AG09309 (cell line): Measurements from ENCODE around the gene OSBPL6.

Experiments
- DNase-seq: peaks from one replicate; pipeline ENCODE4 v3.0.0-alpha.2; 2010; ENCODE audit warnings: low read depth
- H3K4me3 ChIP-seq: 2 replicates; pipeline ENCODE4 v1.5.1; 2011; ENCODE audit warnings: mild to moderate bottlenecking, low read depth, low read length, moderate library complexity; ENCODE audit not compliant: control insufficient read depth
- CTCF ChIP-seq: IDR thresholded peaks from 2 replicates; pipeline ENCODE4 v1.5.1; 2011; ENCODE audit warnings: mild to moderate bottlenecking, low read depth, low read length, inconsistent platforms; ENCODE audit not compliant: insufficient read depth, control insufficient read depth; ENCODE audit errors: missing control alignments

The OSBPL6 gene

DNA sequence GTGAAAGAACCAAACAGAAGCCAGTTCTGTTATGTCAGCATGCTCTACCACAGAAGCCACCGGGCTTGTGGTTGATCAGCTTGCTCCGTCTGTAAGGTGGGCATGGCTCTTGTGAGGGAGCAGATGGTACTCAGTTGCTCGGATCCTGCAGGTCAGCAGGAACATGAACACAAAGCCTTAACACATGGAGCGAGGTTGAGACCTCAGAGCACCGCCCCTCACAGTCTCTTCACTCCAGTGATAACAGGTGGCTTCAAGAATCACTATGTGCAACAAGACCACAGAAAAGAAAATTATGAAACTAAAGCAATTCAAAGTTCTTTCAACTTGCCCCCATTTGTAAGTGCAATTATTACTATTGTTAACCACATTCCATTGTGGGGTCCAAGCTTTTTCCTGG is 72.1 kb downstream of the OSBPL6 start:
- TF ChIP-seq CTCF, result no peak
- no peak overlapping the region for H3K4me3 ChIP-seq
- no peak for DNase-seq

- no peak for DNase-seq
- H3K4me3 ChIP-seq, result no peak overlapping the region
- TF ChIP-seq CTCF, result no peak
Measured at GRCh38 chr2:178267660-178268059, 73.3 kb downstream of the OSBPL6 start.

DNA sequence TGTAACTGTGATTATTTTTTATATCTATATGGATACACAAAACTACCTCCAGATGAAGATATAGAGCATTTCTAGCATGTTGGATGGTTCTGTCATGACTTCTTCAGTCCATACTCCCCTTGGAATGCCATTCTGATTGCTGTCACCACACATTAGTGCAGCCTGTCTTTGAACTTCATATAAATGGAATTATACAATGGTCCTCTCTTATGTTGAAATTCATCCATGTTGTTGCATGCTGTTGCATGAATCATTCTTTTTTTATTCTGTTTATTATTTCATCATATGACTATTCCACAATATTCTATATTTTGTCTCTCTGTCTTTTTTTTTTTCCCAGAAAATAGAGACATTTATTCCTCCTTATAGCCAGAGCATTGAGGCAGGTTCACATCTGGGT is 74.1 kb downstream of the OSBPL6 start:
- no peak for TF ChIP-seq CTCF
- no peak overlapping the region for H3K4me3 ChIP-seq
- no peak for DNase-seq

GRCh38 chr2:178269438-178270224 is 75.3 kb downstream of the OSBPL6 start:
- no peak for DNase-seq
- H3K4me3 ChIP-seq, result no peak overlapping the region
- TF ChIP-seq CTCF, result no peak

GRCh38 chr2:178270338-178270737 is 76.0 kb downstream of the OSBPL6 start:
- H3K4me3 ChIP-seq, result no peak overlapping the region
- DNase-seq, result no peak
- no peak for TF ChIP-seq CTCF

- no peak for TF ChIP-seq CTCF
- DNase-seq, result no peak
- H3K4me3 ChIP-seq, result no peak overlapping the region
Measured at GRCh38 chr2:178271094-178271493, 76.8 kb downstream of the OSBPL6 start.
